Caco-2 (cell line): Measurements from ENCODE around the gene DLG1. TPM values are rescaled to one million over a fixed set of nuclear protein-coding genes. Genes with fewer than 3 reads are reported as not detected.

ENCODE experiments used
- BruUV-seq: library from RNA; stranded (reverse); fragments of 400-500 nt; replicated peaks from 2 replicates; lab custom pipeline; 2021; lab: Mats Ljungman, UMichigan
- CTCF ChIA-PET: fragments of 300-600 bp; sonication (Branson Sonifier 250); formaldehyde crosslinking; loops from one replicate; lab custom pipeline; 2022; ENCODE audit warnings: antibody characterized with exemption; lab: Charles Lee
- POLR2A ChIA-PET: fragments of 300-600 bp; sonication (Branson Sonifier 250); formaldehyde crosslinking; loops from one replicate; lab custom pipeline; 2022; ENCODE audit warnings: antibody characterized with exemption; lab: Charles Lee
- DNase-seq, 2 experiments: peaks; one replicate each; pipeline versions ENCODE4 v3.0.0 to v3.0.0-alpha.2; 2020 to 2022
- H3K27me3 ChIP-seq: replicated peaks from 2 replicates; pipeline ENCODE4 v1.6.0; 2011; ENCODE audit warnings: low read length; ENCODE audit not compliant: control insufficient read depth, insufficient read depth
- H3K36me3 ChIP-seq: 2 replicates; pipeline ENCODE4 v1.5.1; 2011; ENCODE audit warnings: low read length; ENCODE audit not compliant: control insufficient read depth, insufficient read depth
- H3K4me1 ChIP-seq: fragments of 250-450 bp; sonication (Bioruptor Pico); 2 replicates; pipeline ENCODE4 v1.5.1; 2020; ENCODE audit warnings: mild to moderate bottlenecking
- H3K4me3 ChIP-seq: 2 replicates; pipeline ENCODE4 v1.5.1; 2011; ENCODE audit warnings: low read depth, mild to moderate bottlenecking, control low read depth, low read length
- H3K9me3 ChIP-seq: fragments of 250-450 bp; sonication (Bioruptor Pico); 2 replicates; pipeline ENCODE4 v1.5.1; 2020; ENCODE audit warnings: mild to moderate bottlenecking, moderate library complexity
- H3K27ac Mint-ChIP-seq: one replicate; pipeline ENCODE4 v1.8.0; 2022; ENCODE audit warnings: mixed read lengths; ENCODE audit not compliant: unreplicated experiment
- H3K27me3 Mint-ChIP-seq: one replicate; pipeline ENCODE4 v1.8.0; 2022; ENCODE audit warnings: mixed read lengths; ENCODE audit not compliant: insufficient read depth, unreplicated experiment
- H3K36me3 Mint-ChIP-seq: one replicate; pipeline ENCODE4 v1.8.0; 2022; ENCODE audit warnings: mild to moderate bottlenecking, mixed read lengths; ENCODE audit not compliant: insufficient read depth, unreplicated experiment
- H3K4me1 Mint-ChIP-seq: one replicate; pipeline ENCODE4 v1.8.0; 2022; ENCODE audit warnings: low read depth, mixed read lengths; ENCODE audit not compliant: unreplicated experiment
- H3K4me3 Mint-ChIP-seq: one replicate; pipeline ENCODE4 v1.8.0; 2022; ENCODE audit warnings: mild to moderate bottlenecking, moderate library complexity, mixed read lengths; ENCODE audit not compliant: unreplicated experiment
- H3K9me3 Mint-ChIP-seq: one replicate; pipeline ENCODE4 v1.8.0; 2022; ENCODE audit warnings: mixed read lengths; ENCODE audit not compliant: unreplicated experiment
- intact Hi-C: fragments of 100-400 bp; cut with micrococcal nuclease; formaldehyde crosslinking; loops from one replicate; pipeline ENCODE4 v1.10.0; 2022; ENCODE audit not compliant: unreplicated experiment
- total RNA-seq: library from RNA; stranded (reverse); gene quantifications from 2 replicates; pipeline ENCODE4 v1.2.3, GENCODE V29; 2022
- TF ChIP-seq, protein P1 (sequence below), 2 experiments: fragments of 200-600 bp in 1 of 2; IDR thresholded peaks; 1 replicate in 1 of 2; 2 replicates in 1 of 2; pipeline versions ENCODE4 v1.5.1 to v1.8.0; 2011 to 2022; ENCODE audit warnings: antibody characterized with exemption in 1 of 2, control low read depth in 1 of 2, inconsistent platforms in 1 of 2, low read depth in 1 of 2, low read length in 1 of 2, mild to moderate bottlenecking in 1 of 2, moderate library complexity in 1 of 2; ENCODE audit not compliant: insufficient read depth in 1 of 2, severe bottlenecking in 1 of 2, unreplicated experiment in 1 of 2

DLG1 gene
- total RNA-seq, 1 experiment from 2014 or later = 167 TPM

DNA sequence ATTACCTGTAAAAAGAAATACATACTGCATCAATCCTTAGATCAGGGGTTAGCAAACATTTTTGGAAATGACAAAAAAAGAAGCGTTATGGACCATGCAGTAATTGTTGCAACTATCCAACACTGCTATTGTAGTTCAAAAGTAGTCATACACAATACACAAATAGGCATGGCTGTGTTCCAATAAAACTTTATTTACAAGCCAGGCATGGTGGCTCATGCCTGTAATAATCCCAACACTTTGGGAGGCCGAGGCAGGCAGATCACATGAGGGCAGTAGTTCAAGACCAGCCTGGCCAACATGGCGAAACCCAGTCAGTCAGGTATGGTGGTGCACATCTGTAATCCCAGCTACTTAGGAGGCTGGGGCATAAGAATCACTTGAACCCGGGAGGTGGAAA, 124.8 kb downstream of the DLG1 start:
- Histone ChIP-seq H3K4me3 (no peak overlapping the region), H3K4me1 (no peaks in the 10 kb centered on the region), H3K36me3 (no peaks in the 10 kb centered on the region), H3K9me3 (no peaks in the 10 kb centered on the region), H3K27me3 (no peaks in the 10 kb centered on the region)
- no peaks in the 10 kb centered on the region for H3K27me3 Mint-ChIP-seq
- H3K36me3 Mint-ChIP-seq = peaks cover 60% of the 10 kb centered on the region
- DNase-seq = no peak
- intact Hi-C loops = no loop called here
- ChIA-PET CTCF (interaction anchor here (0.5 kb wide), 1 partner anchor 281 kb away, joined by 3 read pairs; no protein-coding TSS in a partner anchor), POLR2A (no interaction called here)
- no TSS peak for BruUV-seq
- TF ChIP-seq, protein P1, sequence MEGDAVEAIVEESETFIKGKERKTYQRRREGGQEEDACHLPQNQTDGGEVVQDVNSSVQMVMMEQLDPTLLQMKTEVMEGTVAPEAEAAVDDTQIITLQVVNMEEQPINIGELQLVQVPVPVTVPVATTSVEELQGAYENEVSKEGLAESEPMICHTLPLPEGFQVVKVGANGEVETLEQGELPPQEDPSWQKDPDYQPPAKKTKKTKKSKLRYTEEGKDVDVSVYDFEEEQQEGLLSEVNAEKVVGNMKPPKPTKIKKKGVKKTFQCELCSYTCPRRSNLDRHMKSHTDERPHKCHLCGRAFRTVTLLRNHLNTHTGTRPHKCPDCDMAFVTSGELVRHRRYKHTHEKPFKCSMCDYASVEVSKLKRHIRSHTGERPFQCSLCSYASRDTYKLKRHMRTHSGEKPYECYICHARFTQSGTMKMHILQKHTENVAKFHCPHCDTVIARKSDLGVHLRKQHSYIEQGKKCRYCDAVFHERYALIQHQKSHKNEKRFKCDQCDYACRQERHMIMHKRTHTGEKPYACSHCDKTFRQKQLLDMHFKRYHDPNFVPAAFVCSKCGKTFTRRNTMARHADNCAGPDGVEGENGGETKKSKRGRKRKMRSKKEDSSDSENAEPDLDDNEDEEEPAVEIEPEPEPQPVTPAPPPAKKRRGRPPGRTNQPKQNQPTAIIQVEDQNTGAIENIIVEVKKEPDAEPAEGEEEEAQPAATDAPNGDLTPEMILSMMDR (IDR thresholded peaks at IDR 0.05; ENCODE audit: insufficient read depth in 1 of 2, low read depth in 1 of 2, low read length in 1 of 2, severe bottlenecking in 1 of 2, unreplicated experiment in 1 of 2) = no peak
- peaks cover 5% of the 10 kb centered on the region for H3K4me1 Mint-ChIP-seq
- H3K9me3 Mint-ChIP-seq = no peaks in the 10 kb centered on the region
- H3K27ac Mint-ChIP-seq = no peak overlapping the region
- no peak overlapping the region for H3K4me3 Mint-ChIP-seq

DNA sequence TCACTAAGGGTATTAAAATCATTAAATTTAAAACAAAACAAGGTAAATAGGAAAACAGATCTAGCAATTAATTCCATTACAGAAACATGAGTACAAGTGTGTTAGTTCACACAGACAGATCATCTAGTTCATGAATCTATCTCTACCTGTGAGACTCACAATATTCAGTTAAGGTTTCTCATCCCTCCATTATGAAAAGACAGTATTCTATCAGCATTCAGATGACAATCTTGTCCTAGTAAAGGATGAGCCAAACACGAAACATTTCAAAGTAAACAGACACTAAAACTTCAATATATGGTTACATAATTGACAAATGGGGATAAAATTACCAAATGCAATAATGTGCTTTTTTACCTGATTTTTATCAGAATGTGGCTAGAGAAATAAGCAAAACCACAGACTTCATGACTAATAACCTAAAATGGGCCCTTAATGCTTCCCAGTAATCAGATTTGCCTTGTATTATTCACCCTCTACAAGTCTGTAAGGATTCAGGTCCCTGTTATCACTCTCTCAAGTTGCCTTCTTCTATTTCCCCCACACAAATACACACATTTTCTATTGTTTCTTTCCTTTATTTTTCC, 126.8 kb downstream of the DLG1 start:
- no peaks in the 10 kb centered on the region for H3K36me3 ChIP-seq
- DNase-seq = no peak
- H3K27me3 Mint-ChIP-seq = no peaks in the 10 kb centered on the region
- H3K27ac Mint-ChIP-seq = peak overlapping the region; percentile 68
- H3K27me3 ChIP-seq = no peaks in the 10 kb centered on the region
- intact Hi-C loops = no loop called here
- H3K9me3 ChIP-seq = no peaks in the 10 kb centered on the region
- H3K4me1 ChIP-seq = no peaks in the 10 kb centered on the region
- H3K4me3 ChIP-seq = no peak overlapping the region
- no peak overlapping the region for H3K4me3 Mint-ChIP-seq
- CTCF ChIA-PET = no interaction called here
- POLR2A ChIA-PET = no interaction called here
- BruUV-seq = no TSS peak
- H3K4me1 Mint-ChIP-seq = no peaks in the 10 kb centered on the region
- no peaks in the 10 kb centered on the region for H3K9me3 Mint-ChIP-seq
- TF ChIP-seq, protein P1 (IDR thresholded peaks at IDR 0.05; ENCODE audit: insufficient read depth in 1 of 2, low read depth in 1 of 2, low read length in 1 of 2, severe bottlenecking in 1 of 2, unreplicated experiment in 1 of 2) = no peak
- H3K36me3 Mint-ChIP-seq = peaks cover 62% of the 10 kb centered on the region

DNA sequence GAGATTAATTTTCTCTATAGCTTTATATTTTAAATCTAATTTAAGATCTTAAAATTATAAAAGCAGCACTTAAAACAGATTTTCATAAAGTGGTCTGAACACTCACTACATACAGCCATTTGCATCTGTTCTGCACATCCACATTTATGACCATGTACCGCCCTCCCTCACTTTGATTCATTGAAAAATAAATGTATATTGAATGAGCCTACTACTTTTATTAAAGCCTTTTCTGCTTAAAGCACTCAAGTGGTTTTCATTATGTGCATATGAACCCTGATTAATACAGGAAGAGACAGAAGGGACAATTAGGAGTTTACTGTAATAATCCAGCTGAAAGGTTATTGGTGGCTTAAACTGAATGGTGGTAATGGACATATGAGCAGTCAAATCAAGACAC, 129.4 kb downstream of the DLG1 start:
- intact Hi-C loops = no loop called here

More for the DNA sequence above, 129.4 kb downstream of the DLG1 start:
- no peaks in the 10 kb centered on the region for H3K9me3 ChIP-seq
- H3K36me3 Mint-ChIP-seq = peaks cover 73% of the 10 kb centered on the region
- no peak overlapping the region for H3K4me3 ChIP-seq
- CTCF ChIA-PET = no interaction called here
- H3K4me1 ChIP-seq = no peaks in the 10 kb centered on the region
- H3K27me3 Mint-ChIP-seq = no peaks in the 10 kb centered on the region
- H3K4me1 Mint-ChIP-seq = no peaks in the 10 kb centered on the region
- TF ChIP-seq, protein P1 (IDR thresholded peaks at IDR 0.05; ENCODE audit: insufficient read depth in 1 of 2, low read depth in 1 of 2, low read length in 1 of 2, severe bottlenecking in 1 of 2, unreplicated experiment in 1 of 2) = no peak
- POLR2A ChIA-PET = no interaction called here
- no peaks in the 10 kb centered on the region for H3K27me3 ChIP-seq
- DNase-seq = no peak
- H3K9me3 Mint-ChIP-seq = no peaks in the 10 kb centered on the region
- H3K36me3 ChIP-seq = peaks cover 2% of the 10 kb centered on the region; the same call in 1 of the 2 replicates
- BruUV-seq = no TSS peak
- no peak overlapping the region for H3K4me3 Mint-ChIP-seq
- no peak overlapping the region for H3K27ac Mint-ChIP-seq
